Omental fat pad (tissue), 4 donors: ENCODE measurements around the gene SDS. TPM values are rescaled to one million over a fixed set of nuclear protein-coding genes. Genes with fewer than 3 reads are reported as not detected.

Source experiments
- ATAC-seq: fragments of 150-250 bp; one replicate; pipeline ENCODE4 v1.9.1; 2016; ENCODE audit warnings: mild to moderate bottlenecking, moderate library complexity; ENCODE audit not compliant: low FRiP score
- DNase-seq: peaks from one replicate; pipeline ENCODE4 v3.0.0-alpha.2; 2019; ENCODE audit warnings: low spot score
- CTCF ChIP-seq, 3 donors: fragments of 450-650 bp; IDR thresholded peaks; one replicate each; pipeline ENCODE4 v1.5.1; 2016 to 2017; ENCODE audit warnings: antibody characterized with exemption in 3 of 3, mild to moderate bottlenecking in 3 of 3, moderate library complexity in 2 of 3
- total RNA-seq, 4 donors: library from RNA; depleted of rRNA; stranded (reverse); fragments of >200 nt; gene quantifications; one replicate each; pipeline ENCODE4 v1.1.0, GENCODE V29; 2016

SDS gene
- total RNA-seq, 4 donors from 2014 or later: 0.63 to 52.1 (median 3.3) TPM

- DNase-seq (no peak), ATAC-seq (no peak)
- TF ChIP-seq CTCF (IDR thresholded peaks at IDR 0.05): no peak
These were observed 34.2 kb downstream of the SDS start for GRCh38 chr12:113369391-113369985.

GRCh38 chr12:113368331-113368730 lies 35.4 kb downstream of the SDS start:
- DNase-seq (no peak), ATAC-seq (no peak)
- no peak for TF ChIP-seq CTCF (IDR thresholded peaks at IDR 0.05)

- ATAC-seq (no peak), DNase-seq (no peak)
- no peak for TF ChIP-seq CTCF (IDR thresholded peaks at IDR 0.05)
These were observed 36.9 kb downstream of the SDS start for GRCh38 chr12:113366827-113367226.

GRCh38 chr12:113365639-113366395 lies 37.9 kb downstream of the SDS start:
- ATAC-seq (no peak), DNase-seq (no peak)
- TF ChIP-seq CTCF (IDR thresholded peaks at IDR 0.05): no peak

- no peak for TF ChIP-seq CTCF (IDR thresholded peaks at IDR 0.05)
- ATAC-seq: no peak
- no peak for DNase-seq
These were observed 39.0 kb downstream of the SDS start for GRCh38 chr12:113364698-113365097.

GRCh38 chr12:113361574-113362370 lies 41.9 kb downstream of the SDS start:
- ATAC-seq (no peak), DNase-seq (no peak)
- no peak for TF ChIP-seq CTCF (IDR thresholded peaks at IDR 0.05)
